HuH-7 (cell line): Measurements from ENCODE around the gene CD52.

Experiments used
- DNase-seq: peaks from one replicate; pipeline ENCODE4 v3.0.0; 2011; ENCODE audit warnings: low spot score

CD52 gene

DNA sequence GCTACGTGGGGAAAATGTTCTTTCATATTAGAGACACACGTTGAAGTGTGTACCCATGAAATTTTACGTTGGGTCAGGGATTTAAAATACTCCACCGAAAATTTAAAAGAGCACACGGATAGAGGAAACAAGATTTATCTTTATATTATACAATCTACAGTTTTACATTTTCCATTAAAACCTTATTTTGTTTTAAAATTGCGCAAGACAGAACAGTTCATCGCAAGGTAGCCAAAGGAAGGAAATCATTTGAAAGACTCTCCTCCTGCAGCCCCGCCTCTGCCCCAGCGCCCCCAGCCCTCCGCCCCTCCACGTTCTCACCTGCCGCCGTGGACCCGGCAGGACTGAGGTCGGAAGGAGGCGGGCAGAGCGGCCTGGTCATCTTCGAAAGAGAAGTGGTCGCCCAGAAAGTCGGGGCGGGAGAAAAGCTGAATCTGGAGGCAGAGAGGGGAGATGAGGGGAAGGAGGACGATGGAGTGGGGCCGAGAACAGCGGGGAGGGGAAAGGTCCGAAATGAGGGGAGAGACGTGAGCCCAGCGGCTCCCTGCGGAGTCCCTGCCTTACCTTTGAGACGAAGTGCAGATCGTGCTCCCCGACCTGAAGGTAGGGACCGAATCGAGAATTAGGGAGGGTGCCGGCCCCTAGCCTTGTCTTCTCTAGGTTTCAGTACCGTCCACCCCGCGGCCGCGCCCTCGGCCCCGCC lies 18.2 kb downstream of the CD52 start:
- no peak for DNase-seq

DNA sequence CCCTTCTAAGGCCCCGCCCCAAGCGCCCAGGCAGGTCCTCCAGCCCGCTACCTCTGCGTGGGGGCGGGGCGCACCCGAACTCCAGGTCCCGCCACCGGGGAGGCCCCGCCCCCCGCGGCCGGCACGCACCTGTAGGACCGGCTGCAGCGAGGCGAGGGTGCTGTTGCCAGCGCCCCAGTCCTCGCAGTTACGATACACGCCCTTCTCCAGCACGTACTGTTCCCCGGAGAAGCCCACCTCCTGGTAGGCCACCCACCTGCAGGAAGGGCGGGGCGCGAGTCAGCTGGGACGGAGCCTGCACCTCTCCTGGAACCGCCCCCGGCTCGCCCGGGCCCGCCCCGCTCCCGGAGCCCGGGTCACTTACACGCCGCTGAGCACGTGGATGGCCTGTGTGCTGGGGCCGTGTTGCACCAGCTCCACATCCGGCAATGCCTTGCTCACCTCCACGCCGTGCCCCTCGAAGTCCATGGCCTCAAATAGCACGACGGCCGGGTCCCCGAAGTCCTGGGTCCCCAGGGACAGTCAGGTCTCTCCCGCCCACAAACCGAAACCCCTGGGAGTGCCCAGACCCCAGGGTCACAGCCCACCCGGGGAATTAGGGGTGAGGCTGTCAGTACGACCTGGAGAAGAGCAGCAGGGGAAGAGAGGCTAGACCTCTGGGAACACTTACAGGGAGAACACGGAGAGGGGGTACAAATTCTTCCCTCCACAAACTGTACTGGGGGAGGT lies 18.9 kb downstream of the CD52 start:
- DNase-seq = peak; percentile 88

DNA sequence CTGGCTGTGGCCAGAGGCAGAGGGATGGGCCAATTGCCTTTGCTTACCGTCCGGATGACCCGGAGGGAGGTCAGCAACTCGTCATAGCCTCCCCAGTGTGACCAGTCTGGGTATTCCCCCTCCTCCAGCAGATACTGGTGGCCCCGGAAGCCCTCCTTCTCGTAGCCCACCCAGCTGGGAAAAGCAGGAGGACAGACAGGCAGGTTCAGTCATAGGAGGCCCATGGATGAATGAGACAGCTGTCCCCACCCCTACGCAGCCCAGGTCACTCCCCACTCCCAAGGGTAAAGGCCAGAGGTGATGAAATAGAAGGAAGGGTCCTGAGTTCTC lies 19.4 kb downstream of the CD52 start:
- DNase-seq = no peak

DNA sequence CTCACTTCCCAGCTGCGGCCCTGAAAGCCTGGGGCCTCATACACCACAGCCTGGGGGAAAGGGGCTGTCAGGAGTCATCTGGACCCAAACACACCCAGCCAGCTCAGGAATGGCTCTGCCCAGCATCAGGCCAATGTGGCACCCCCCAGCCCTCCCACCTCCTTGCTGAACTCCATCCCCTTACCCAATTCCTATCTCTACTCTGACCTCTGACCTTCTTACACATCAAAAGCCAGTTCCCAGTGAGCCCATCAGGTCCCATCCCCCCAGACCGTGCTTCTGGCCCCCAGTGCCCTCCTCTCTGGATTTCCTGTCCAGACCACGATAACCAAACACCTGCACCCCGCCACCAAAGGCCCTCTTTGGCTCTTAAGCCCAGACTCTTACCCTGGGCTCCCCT lies 19.9 kb downstream of the CD52 start:
- no peak for DNase-seq

DNA sequence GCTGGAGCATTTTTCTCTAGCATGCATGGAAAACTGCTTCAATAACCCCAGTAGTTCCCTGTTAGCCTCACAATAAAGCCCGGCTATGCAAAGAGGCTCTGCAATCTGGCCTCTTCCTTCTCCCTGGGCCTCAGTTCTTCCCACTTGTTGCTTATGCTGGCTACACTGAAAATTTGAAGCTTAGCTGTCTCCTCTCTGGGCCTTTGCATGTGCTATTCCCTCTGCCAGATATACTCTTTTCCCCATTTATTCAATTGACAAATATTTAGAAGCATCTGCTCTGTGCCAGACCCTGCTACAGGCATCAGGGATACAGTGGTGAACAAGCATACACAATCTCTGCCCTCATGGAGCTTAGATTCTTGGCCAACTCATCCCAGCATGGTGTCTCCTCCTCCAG lies 20.9 kb downstream of the CD52 start:
- no peak for DNase-seq

DNA sequence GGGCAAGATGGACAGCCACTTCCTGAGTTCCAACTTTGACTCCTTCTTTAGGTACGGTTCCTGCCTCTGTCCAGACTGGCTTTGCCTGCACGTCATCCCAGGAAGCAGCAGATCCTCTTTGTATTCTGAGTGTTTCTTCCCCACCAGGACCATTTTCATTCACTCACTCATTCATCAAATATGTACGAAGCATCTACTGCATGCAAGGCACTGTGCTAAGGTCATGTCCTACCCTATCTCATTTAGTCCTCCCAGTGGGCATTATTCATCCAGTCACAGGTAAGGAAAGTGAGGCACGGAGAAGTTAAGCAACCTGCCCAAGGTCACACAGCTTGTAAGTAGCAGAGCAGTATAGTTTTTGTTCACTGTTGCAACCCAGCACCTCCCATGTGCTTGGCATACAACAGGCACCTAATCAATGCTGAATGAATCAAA lies 22.3 kb downstream of the CD52 start:
- DNase-seq = no peak

DNA sequence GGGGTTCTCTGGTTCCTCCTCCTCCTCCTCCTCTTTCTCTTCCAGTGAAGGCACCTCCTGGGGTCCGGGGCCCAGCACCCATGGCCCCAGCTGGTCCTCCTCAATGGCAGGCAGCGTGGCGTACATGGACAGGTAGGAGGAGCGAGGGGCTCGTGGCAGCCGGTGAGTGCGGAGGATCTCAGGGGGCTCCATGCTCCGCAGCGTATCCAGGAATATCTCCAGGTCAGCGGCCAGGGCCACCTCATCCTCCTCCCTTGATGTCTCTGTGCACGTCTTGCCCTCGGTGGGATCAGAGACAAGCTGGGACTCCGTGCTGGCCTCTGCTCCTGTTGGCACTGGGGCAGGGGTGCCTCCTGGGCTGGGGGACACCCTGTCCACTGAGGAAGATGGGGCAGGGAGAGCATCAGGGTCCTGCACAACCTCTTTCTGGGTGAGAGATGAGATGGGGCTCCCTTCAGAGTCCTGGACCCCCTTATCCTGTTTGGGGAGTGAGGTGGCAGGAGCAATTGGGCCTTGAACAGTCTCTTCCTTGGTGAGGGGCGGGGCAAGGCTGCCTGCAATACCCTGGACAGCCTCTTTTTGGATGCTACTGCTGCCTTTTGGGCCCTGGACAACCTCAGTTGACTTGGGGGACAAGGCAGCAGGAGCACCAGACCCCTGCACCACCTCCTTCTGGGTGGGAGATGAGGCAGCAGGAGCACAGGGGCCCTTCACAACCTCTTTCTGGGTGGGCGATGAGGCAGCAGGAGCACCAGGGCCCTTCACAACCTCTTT lies 26.6 kb downstream of the CD52 start:
- no peak for DNase-seq

DNA sequence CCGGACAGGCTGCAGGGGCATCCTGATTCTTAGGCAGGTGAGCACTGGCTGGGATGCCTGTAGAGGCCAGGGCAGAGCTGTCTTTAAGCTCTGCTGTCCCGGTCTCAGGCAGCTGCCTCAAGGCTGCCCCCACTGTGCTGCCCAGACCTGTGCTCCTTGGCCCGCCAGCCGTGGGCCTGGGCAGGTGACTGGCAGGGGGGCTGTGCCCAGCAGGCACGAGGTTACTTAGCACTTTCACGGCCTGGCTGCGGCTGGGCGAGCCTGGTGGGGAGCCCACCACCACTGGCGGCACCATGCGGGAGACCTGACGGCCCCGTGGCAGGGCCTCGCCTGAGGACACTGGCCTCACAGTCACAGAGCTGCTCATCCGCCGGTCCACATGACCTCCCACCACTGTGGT lies 28.0 kb downstream of the CD52 start:
- DNase-seq = no peak

DNA sequence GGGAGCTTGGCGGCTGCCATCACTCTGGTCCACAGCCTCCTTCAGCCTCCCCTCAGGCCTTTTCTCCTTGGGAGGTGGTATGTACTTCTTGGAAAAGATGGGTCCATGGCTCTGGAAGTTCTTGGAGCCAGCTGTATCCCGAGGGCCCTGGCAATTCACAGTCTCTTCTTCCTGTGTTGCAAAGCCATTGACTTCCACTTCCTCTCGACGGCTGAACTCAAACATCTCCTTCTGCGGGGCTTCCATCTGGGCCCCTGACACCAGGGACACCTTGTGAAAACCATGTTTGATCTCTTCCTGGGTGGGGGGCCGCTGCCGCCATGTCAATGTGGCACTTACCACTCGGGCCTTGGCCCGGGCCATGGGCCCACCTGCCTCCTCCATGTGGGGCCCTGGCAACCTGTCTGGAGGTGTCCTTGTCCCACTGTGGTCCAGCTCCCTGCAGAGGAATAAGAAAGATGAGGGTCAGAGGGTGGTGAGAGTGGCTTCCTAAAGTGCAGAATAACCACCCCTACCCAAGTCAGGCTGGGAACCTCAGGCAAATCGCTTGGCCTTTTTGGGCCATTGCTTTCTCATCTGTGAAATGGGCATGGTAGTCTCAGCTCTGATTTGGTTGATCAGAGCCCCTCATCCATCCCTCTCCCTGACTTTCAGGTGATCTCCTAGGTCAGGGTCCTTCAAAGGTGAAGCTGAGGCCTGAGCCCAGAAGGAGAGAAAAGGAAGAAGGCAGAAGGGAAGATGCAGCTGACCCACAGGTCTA lies 28.7 kb downstream of the CD52 start:
- DNase-seq = no peak

DNA sequence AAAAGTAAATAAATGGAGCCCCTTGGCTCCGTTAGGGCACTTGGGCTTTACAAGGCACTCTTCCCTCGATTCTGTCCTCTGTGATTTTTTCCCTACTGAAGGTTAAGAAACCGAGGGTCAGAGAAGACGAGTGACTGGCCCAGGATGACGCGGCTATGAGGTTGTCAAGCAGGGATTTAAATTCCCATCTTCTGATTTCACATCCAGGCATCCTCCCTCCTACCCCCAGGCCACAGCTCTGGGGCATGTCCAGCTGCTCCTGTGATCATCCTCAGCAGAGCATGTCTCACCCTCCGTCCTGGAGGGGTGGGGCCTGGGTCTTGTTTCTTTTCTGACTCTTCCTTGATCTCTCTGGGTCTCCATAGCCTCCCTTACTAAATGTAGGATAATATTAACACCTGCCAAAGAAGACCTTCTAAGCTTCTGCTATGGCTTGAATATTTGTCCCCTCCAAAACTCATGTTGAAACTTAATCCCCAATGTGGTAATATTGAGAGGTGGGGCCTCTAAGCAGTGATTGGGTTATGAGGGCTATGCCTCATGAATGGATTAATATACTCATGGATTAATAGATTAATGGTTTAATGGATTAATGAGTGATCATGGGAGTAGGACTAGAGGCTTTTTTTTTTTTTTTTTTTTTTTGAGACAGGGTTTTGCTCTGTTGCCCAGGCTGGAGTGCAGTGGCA lies 31.6 kb downstream of the CD52 start:
- no peak for DNase-seq

DNA sequence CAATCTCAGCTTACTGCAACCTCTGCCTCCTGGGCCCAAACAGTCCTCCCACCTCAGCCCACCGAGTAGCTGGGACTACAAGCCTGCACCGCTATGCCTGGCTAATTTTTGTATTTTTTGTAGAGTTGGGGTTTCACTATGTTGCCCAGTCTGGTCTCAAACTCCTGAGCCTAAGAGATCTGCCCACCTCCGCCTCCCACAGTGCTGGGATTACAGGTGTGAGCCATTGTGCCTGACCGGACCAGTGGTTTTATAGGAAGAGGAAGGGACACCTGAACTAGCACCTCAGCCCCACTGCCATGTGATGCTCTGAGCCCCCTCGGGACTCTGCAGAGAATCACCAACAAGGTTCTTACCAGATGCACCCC lies 32.1 kb downstream of the CD52 start:
- no peak for DNase-seq

DNA sequence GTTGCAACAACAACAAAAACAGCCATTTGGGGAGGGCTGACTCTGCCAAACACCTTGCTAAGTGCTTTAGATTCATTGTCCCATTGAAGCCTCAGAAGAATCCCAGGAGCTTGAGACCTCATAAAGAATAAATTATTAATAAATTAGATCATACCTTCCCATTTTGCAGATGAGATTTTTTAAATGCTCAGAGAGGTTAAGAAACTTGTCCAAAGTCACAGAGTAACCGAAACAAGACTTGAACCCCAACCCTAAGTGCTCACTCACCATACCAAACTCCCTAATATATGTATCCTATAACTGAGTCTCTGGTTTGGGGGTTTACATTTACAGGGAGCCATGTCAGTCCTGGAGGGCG lies 32.6 kb downstream of the CD52 start:
- no peak for DNase-seq

DNA sequence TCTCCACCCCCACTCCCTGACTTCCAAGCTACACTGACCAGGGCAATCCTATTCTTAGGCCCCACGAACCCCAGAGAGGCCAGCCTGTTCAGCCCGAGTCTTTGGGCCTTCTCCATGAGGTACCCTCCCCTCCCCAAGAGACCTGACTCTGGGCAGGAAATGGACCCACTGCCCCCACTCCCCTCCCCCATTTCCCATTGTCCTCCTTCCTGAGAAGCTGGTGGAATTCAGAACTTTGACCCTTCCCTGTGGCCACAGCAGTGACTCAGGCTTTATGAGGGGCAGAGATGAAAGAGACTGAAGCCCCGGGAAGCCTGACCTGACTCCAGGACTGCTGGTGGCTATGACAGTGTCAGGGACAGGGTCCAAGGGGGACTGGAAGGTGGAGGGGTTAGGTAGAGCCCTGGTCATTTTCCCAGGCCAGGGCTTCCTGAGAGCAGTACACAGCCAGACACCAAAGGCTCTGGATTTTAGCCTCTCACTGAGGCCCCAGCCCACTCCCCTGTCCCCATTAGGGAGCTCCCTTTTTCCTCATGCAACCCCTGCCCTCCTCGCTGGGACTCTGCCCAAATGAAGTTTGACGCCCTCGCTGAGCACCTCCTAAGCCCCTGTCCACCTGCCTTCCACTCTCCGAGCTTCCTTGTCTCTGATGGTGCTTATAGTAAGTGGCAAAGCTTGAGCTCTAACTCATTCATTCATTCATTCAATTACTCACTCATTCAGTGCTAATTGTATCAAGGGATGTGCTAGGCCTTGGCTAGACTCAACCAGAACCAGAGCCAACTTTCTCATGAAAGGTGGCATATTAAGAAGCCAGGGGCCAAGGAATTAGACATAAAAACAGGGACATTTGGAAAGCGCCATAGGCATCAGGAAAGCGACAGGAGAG lies 33.2 kb downstream of the CD52 start:
- DNase-seq = peak; percentile 81

DNA sequence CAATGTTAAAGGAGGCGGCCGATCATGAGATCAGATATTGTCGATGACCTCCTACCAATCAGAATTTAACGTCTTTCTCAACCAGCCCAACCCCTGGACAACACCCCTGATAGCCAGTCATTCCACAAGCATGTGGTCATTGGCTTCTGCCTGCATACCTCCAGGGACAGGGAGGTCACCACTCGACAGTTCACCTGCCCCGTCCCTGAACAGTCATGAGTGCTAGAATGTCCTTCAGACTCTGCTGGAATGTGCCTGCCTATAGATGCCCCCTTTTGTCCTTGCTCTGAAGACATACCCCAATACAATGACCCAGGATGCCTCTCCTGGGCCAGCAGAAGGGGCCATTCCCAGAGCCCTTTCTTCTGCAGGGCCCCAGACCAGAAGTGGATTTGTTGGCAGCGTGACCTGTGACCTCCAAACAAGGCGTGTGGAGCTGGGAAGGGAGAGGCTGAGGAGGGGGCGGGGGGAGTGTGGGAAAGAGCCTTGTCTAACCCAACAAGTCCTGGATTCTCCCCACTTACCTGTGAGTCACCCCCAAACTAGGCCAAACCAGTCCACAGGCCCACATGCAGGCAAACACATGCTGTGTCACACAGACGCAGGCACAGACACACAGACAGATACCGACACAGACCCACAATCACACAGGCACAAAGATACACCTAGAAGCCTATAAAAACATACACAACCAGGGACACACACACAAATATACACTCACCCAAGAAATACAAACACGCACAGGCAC lies 34.0 kb downstream of the CD52 start:
- peak; percentile 84 for DNase-seq

DNA sequence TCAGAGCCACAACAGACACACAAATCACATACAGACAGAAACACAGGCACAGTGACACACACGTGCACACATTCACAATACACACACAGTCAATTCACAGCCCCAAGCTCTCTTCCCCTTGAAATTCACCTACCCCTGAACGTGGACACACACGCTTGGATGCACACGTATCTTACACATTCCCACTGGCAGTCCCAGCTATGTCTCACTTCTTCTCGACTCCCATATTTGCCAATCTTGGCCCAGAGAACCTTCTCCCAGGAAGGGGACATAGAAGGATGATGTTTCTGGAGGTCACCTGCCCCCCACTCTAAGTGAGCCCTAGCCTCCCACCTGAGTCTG lies 34.6 kb downstream of the CD52 start:
- DNase-seq = no peak

DNA sequence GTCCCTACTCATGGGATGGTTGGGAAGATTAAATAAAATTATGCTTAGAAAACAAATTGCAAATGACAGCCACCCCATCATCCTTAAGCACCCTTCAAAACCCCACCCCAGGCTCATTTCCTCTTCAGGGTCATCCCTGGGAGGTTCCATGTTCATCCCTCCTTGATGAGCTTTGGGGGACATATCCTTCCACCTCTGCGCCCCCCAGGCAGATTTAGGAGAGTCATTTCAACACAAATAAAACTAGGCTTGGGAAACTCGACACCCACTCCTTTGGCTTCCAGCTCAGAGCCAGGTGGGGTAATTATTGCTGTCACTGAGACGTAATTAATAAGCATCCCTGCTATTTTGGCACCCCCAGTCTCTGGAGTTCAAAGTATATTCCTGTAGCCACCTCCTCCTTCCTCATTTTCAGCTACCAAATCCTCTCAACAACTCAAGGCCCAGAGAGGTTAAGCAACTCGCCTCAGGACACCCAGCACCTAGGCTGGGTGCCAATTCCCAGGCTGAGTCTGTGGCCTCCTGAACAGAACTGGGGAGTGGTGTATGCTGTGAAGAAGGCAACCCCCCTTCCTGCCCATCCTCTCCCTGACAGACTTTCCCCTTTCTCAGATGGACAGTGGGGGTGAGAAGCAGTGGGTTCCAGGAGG lies 35.6 kb downstream of the CD52 start:
- DNase-seq = no peak

DNA sequence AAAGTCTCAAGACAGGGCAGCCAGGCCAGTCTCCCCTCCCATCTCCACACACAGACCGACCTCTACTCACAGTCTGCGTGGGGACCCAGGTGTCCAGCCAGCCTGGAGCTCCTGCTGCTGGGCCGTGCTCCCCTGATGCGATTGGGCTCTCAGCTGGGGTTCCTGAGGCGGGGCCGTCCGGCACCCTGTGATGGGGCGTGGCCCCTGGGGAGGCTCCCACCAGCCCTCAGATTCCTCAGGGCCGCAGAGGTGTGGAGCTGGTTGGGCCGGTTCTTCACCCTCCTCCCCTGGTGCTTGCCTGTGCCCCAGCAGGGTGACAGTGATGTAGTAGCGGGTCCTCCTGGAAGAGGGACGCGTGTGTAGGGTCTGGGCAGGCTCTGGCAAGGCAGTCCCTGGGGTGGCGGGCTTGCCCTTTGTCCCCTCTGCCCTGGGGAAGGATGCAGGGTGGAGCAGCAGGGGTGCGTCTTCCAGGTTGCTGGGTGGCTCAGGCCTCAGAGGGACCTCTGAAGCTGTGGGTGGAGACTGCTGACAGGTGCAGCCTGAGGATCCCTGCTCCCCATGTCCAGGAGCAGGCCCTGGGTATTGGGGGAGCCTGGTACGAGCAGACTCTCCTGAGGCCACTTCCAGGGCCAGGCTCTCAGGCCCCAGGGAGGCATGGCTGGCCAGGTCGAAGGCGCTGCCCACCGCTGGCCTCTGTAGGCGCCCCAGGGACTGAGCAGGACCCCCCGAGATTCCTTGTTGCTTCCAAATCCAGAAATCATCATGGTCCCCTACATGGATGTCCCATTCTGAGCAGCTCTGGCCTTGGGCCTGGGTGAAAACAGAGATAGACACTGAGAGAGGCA lies 36.4 kb downstream of the CD52 start, which contains the start of gene CRYBG2:
Gene CRYBG2 (minus strand): TSS at position 155 of the 845 bp plus-strand sequence. CDS start 7,473 bp downstream, outside the sequence.
- DNase-seq = no peak

DNA sequence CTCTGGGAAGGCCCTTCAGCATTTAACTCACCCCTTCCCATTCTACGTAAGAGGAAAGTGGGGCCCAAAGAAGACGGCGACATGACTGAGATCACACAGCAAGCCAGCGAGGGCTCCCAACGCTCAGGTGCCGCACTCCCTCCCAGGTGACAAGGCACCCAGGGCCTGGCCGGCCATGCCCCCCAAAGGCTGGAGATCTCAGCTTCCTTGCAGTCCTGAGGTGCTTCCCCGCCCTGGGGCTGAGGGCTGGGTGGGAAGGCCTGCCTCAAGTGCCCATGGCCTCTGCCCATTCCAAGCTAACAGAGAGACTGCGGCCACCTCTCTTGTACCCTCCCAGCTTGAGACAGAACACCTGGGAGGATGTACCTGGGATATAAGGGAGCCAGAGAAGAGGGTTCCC lies 37.2 kb downstream of the CD52 start:
- DNase-seq = no peak

DNA sequence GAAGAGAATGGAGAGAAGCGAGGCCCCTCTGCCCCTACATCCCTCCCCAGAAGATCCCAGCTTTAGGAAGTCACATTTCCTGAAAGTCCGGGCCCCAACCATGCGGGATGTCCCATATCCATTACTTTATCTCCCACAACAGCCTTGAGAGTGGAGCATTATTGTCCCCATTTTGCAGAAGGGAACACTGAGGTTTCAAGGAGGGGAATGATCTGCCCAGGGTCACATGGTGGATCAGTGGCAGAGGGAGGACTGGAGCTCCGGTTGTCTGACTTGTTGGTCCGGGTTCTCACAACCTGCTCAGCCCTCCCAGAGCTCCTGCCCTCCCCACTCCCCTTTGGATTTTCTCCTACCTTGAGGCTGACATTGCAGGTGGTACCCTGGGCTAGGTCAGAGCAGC lies 38.3 kb downstream of the CD52 start:
- DNase-seq = no peak
